GM21423 (cell line): ENCODE data around the gene LTO1.

Experiments
- ATAC-seq: cut with Tn5 transposase; IDR thresholded peaks from one replicate; pipeline ENCODE4 v1.9.1; 2021; ENCODE audit warnings: mild to moderate bottlenecking, moderate library complexity; ENCODE audit not compliant: unreplicated experiment

LTO1 gene

GRCh38 chr11:69647390-69647748 lies 27.8 kb downstream of the LTO1 start:
- ATAC-seq: no peak

- no peak for ATAC-seq
These were observed 28.4 kb downstream of the LTO1 start for GRCh38 chr11:69646493-69647389.

- ATAC-seq: no peak
These were observed 29.2 kb downstream of the LTO1 start for GRCh38 chr11:69645801-69646492.

GRCh38 chr11:69644962-69645675 lies 30.0 kb downstream of the LTO1 start:
- ATAC-seq: no peak

- ATAC-seq: no peak
These were observed 30.8 kb downstream of the LTO1 start for GRCh38 chr11:69644071-69644961.

GRCh38 chr11:69643646-69644045 lies 31.5 kb downstream of the LTO1 start:
- no peak for ATAC-seq

- peak; percentile 51 for ATAC-seq
These were observed 32.1 kb downstream of the LTO1 start for GRCh38 chr11:69642913-69643632.

- no peak for ATAC-seq
These were observed 32.6 kb downstream of the LTO1 start for GRCh38 chr11:69642549-69642912.

GRCh38 chr11:69641681-69642548 lies 33.2 kb downstream of the LTO1 start:
- ATAC-seq: no peak

GRCh38 chr11:69640995-69641581 lies 34.1 kb downstream of the LTO1 start, which contains the start of gene CCND1:
Gene CCND1, plus strand, starts transcription at chr11:69641156. Its CDS starts 158 bp downstream, at chr11:69641314.
- ATAC-seq: no peak

- no peak for ATAC-seq
These were observed 34.7 kb downstream of the LTO1 start for GRCh38 chr11:69640260-69640994.

GRCh38 chr11:69639831-69640230 lies 35.3 kb downstream of the LTO1 start:
- ATAC-seq: no peak

- no peak for ATAC-seq
These were observed 36.0 kb downstream of the LTO1 start for GRCh38 chr11:69638941-69639681.

GRCh38 chr11:69637941-69638871 lies 36.9 kb downstream of the LTO1 start:
- no peak for ATAC-seq

- no peak for ATAC-seq
These were observed 37.8 kb downstream of the LTO1 start for GRCh38 chr11:69637198-69637940.
